Measurements from ENCODE around the gene FBXW11.

FBXW11 gene

DNA sequence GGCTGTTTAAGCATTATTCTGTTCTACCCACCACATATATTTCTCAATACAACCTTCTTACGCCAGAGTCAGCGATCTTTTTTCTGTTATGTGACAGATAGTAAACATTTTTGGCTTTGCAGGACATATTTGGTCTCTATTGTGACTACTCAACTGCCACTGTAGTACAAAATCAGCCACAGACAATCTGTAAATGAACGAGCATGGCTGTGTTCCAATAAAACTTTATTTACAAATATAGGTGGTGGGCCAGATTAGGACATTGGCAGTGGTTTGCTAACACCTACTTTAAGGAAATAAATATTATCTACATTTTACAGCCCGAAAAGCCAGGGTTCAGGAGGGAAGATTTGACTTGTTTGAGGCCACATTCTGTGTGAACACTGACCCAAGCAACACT, 40.2 kb upstream of the FBXW11 start:
- Histone ChIP-seq H3K4me3 (replicated peaks; ENCODE audit: insufficient read depth, low read length) (no peak overlapping the region), H3K27ac (replicated peaks) (no peak overlapping the region), H3K27me3 (ENCODE audit: insufficient read depth, poor library complexity, severe bottlenecking) (no peaks in the 10 kb centered on the region)
- DNase-seq (ENCODE audit: low read depth in 1 of 2, low spot score in 1 of 2) = no peak
- TF ChIP-seq GABPA (IDR thresholded peaks at IDR 0.05; ENCODE audit: low read depth) (no peak), SPI1 (IDR thresholded peaks at IDR 0.05; ENCODE audit: borderline replicate concordance, low read depth) (no peak), CTCF (IDR thresholded peaks at IDR 0.05; ENCODE audit: insufficient read depth, low read length) (no peak), POLR2AphosphoS5 (IDR thresholded peaks at IDR 0.05; ENCODE audit: low read depth) (no peak)
- TF ChIP-seq, protein P1, sequence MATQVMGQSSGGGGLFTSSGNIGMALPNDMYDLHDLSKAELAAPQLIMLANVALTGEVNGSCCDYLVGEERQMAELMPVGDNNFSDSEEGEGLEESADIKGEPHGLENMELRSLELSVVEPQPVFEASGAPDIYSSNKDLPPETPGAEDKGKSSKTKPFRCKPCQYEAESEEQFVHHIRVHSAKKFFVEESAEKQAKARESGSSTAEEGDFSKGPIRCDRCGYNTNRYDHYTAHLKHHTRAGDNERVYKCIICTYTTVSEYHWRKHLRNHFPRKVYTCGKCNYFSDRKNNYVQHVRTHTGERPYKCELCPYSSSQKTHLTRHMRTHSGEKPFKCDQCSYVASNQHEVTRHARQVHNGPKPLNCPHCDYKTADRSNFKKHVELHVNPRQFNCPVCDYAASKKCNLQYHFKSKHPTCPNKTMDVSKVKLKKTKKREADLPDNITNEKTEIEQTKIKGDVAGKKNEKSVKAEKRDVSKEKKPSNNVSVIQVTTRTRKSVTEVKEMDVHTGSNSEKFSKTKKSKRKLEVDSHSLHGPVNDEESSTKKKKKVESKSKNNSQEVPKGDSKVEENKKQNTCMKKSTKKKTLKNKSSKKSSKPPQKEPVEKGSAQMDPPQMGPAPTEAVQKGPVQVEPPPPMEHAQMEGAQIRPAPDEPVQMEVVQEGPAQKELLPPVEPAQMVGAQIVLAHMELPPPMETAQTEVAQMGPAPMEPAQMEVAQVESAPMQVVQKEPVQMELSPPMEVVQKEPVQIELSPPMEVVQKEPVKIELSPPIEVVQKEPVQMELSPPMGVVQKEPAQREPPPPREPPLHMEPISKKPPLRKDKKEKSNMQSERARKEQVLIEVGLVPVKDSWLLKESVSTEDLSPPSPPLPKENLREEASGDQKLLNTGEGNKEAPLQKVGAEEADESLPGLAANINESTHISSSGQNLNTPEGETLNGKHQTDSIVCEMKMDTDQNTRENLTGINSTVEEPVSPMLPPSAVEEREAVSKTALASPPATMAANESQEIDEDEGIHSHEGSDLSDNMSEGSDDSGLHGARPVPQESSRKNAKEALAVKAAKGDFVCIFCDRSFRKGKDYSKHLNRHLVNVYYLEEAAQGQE (IDR thresholded peaks at IDR 0.05; ENCODE audit: insufficient replicate concordance, low read depth) = no peak

- no peak for DNase-seq (ENCODE audit: low read depth in 1 of 2, low spot score in 1 of 2)
- TF ChIP-seq GABPA (IDR thresholded peaks at IDR 0.05; ENCODE audit: low read depth) (no peak), POLR2AphosphoS5 (IDR thresholded peaks at IDR 0.05; ENCODE audit: low read depth) (no peak), CTCF (IDR thresholded peaks at IDR 0.05; ENCODE audit: insufficient read depth, low read length) (no peak), SPI1 (IDR thresholded peaks at IDR 0.05; ENCODE audit: borderline replicate concordance, low read depth) (no peak)
- TF ChIP-seq, protein P1 (IDR thresholded peaks at IDR 0.05; ENCODE audit: insufficient replicate concordance, low read depth) = no peak
- H3K4me3 ChIP-seq (replicated peaks; ENCODE audit: insufficient read depth, low read length) = no peak overlapping the region
- no peak overlapping the region for H3K27ac ChIP-seq (replicated peaks)
- no peaks in the 10 kb centered on the region for H3K27me3 ChIP-seq (ENCODE audit: insufficient read depth, poor library complexity, severe bottlenecking)
These were observed 38.8 kb upstream of the FBXW11 start for GRCh38 chr5:172045315-172045632.

GRCh38 chr5:172044631-172045314, 38.3 kb upstream of the FBXW11 start:
- TF ChIP-seq CTCF (IDR thresholded peaks at IDR 0.05; ENCODE audit: insufficient read depth, low read length) = no peak
- TF ChIP-seq SPI1 (IDR thresholded peaks at IDR 0.05; ENCODE audit: borderline replicate concordance, low read depth) = no peak
- no peak for TF ChIP-seq GABPA (IDR thresholded peaks at IDR 0.05; ENCODE audit: low read depth)
- no peak for TF ChIP-seq POLR2AphosphoS5 (IDR thresholded peaks at IDR 0.05; ENCODE audit: low read depth)
- TF ChIP-seq, protein P1 (IDR thresholded peaks at IDR 0.05; ENCODE audit: insufficient replicate concordance, low read depth) = no peak
- Histone ChIP-seq H3K27me3 (ENCODE audit: insufficient read depth, poor library complexity, severe bottlenecking) (no peaks in the 10 kb centered on the region), H3K27ac (replicated peaks) (no peak overlapping the region), H3K4me3 (replicated peaks; ENCODE audit: insufficient read depth, low read length) (no peak overlapping the region)
- DNase-seq (ENCODE audit: low read depth in 1 of 2, low spot score in 1 of 2) = no peak
